K562 (cell line): Measurements from ENCODE around the gene HPSE2. TPM values are rescaled to one million over a fixed set of nuclear protein-coding genes. Genes with fewer than 3 reads are reported as not detected.

Experiments
- ATAC-seq: fragments of 200-7000 bp; cut with Tn5 transposase; 3 replicates; pipeline ENCODE4 v1.9.1; 2020; ENCODE audit warnings: moderate library complexity
- BruUV-seq: library from RNA; stranded (reverse); fragments of 400-500 nt; replicated peaks from 2 replicates; lab custom pipeline; 2021; lab: Mats Ljungman, UMichigan
- CTCF ChIA-PET: fragments of 300-600 bp; formaldehyde crosslinking; extraction: SDS; loops from one replicate; lab custom pipeline; 2021; ENCODE audit warnings: low intra/inter-chr PET ratio; lab: Yijun Ruan, JAX
- POLR2A ChIA-PET: fragments of 300-600, 350-650 bp; sonication (Branson Sonifier 250); formaldehyde crosslinking; extraction: SDS; loops from one replicate; lab custom pipeline; 2021; ENCODE audit warnings: antibody characterized with exemption, inconsistent platforms; lab: Yijun Ruan, JAX
- DNase-seq, 4 experiments: peaks; one replicate each; pipeline versions ENCODE4 v3.0.0 to v3.0.0-alpha.2; 2011 to 2018; ENCODE audit warnings: low spot score in 3 of 4, mixed read lengths in 3 of 4; ENCODE audit errors: extremely low read depth in 1 of 4
- FAIRE-seq: peaks from 2 replicates; lab custom pipeline; 2011; peaks lifted over from hg19 to GRCh38; lab: Jason Lieb, UNC
- H2AFZ ChIP-seq: 2 replicates; pipeline ENCODE4 v1.6.0; 2011; ENCODE audit warnings: low read depth, low read length, control low read depth, inconsistent platforms
- H3K27ac ChIP-seq: fragments of 200-600 bp; 3 replicates; pipeline ENCODE4 v1.8.0; 2011; ENCODE audit warnings: low read depth, mild to moderate bottlenecking, control low read depth, inconsistent platforms, low read length, moderate library complexity, mixed read lengths; ENCODE audit errors: extremely low read depth
- H3K27me3 ChIP-seq, 2 experiments: fragments of 300-600 bp in 1 of 2; 2 replicates in 1 of 2; 3 replicates in 1 of 2; pipeline versions ENCODE4 v1.6.0 to v1.8.0; 2011; ENCODE audit warnings: inconsistent platforms in 2 of 2, low read length in 2 of 2, mild to moderate bottlenecking in 1 of 2, mixed read lengths in 1 of 2, moderate library complexity in 1 of 2; ENCODE audit not compliant: control insufficient read depth in 2 of 2, insufficient read depth in 2 of 2
- H3K36me3 ChIP-seq: fragments of 300-600 bp; 3 replicates; pipeline ENCODE4 v1.8.0; 2011; ENCODE audit warnings: mild to moderate bottlenecking, low read length, inconsistent platforms; ENCODE audit not compliant: control insufficient read depth, insufficient read depth
- H3K4me1 ChIP-seq, 2 experiments: fragments of 200-600 bp in 1 of 2; replicated peaks in 1 of 2; 2 replicates in 1 of 2; 3 replicates in 1 of 2; pipeline versions ENCODE4 v1.5.1 to v1.8.0; 2011; ENCODE audit warnings: inconsistent platforms in 2 of 2, low read length in 2 of 2, mild to moderate bottlenecking in 1 of 2, mixed read lengths in 1 of 2, moderate library complexity in 1 of 2; ENCODE audit not compliant: control insufficient read depth in 2 of 2, insufficient read depth in 2 of 2
- H3K4me2 ChIP-seq: 2 replicates; pipeline ENCODE4 v1.6.1; 2011; ENCODE audit warnings: low read length, control low read depth, inconsistent platforms, mixed read lengths; ENCODE audit not compliant: insufficient read depth
- H3K4me3 ChIP-seq: fragments of 200-600 bp; sonication (generic), shearing (Covaris generic); 2 replicates; pipeline ENCODE4 v1.5.1; 2016; ENCODE audit warnings: control low read depth, inconsistent platforms
- H3K79me2 ChIP-seq: fragments of 200-600 bp; 3 replicates; pipeline ENCODE4 v1.8.0; 2011; ENCODE audit warnings: low read length, inconsistent platforms; ENCODE audit not compliant: control insufficient read depth, insufficient read depth
- H3K9ac ChIP-seq, 2 experiments: 2 replicates each; pipeline versions ENCODE4 v1.6.0 to v1.6.1; 2011; ENCODE audit warnings: low read depth in 2 of 2, low read length in 2 of 2, control low read depth in 1 of 2, inconsistent platforms in 1 of 2, mild to moderate bottlenecking in 1 of 2, mixed read lengths in 1 of 2; ENCODE audit not compliant: insufficient read depth in 1 of 2
- H3K9me1 ChIP-seq: one replicate; pipeline ENCODE4 v1.6.0; 2011; ENCODE audit warnings: inconsistent platforms, mild to moderate bottlenecking, low read length, moderate library complexity; ENCODE audit not compliant: control insufficient read depth, insufficient read depth
- H3K9me3 ChIP-seq: replicated peaks from 2 replicates; pipeline ENCODE4 v1.5.1; 2011; ENCODE audit warnings: low read depth, low read length, inconsistent platforms; ENCODE audit not compliant: control insufficient read depth, insufficient read depth
- H4K20me1 ChIP-seq: replicated peaks from 2 replicates; pipeline ENCODE4 v1.6.1; 2011; ENCODE audit warnings: low read length, inconsistent platforms, mixed read lengths; ENCODE audit not compliant: control insufficient read depth, insufficient read depth
- HDAC3 ChIP-seq: fragments of 450-650 bp; IDR thresholded peaks from 2 replicates; pipeline ENCODE4 v1.6.1; 2018; ENCODE audit warnings: borderline replicate concordance, mild to moderate bottlenecking, moderate library complexity; ENCODE audit not compliant: partially characterized antibody
- RHOXF2B ChIP-seq: fragments of 250-450 bp; sonication (Bioruptor Pico); conservative IDR thresholded peaks from 2 replicates; pipeline ENCODE4 v1.5.1; 2021
- TAF1 ChIP-seq: IDR thresholded peaks from 2 replicates; pipeline ENCODE4 v1.6.1; 2011; ENCODE audit warnings: mild to moderate bottlenecking, low read length, moderate library complexity; ENCODE audit not compliant: insufficient read depth, control insufficient read depth, severe bottlenecking; ENCODE audit errors: extremely low read depth
- ZNF24 ChIP-seq: fragments of 450-650 bp; IDR thresholded peaks from 2 replicates; pipeline ENCODE4 v1.6.1; 2016
- ZNF75A ChIP-seq: fragments of 450-650 bp; formaldehyde crosslinking; IDR thresholded peaks from 2 replicates; pipeline ENCODE4 v1.4.0; 2020; ENCODE audit warnings: mild to moderate bottlenecking
- WGBS: fragments of 100-300 bp; shearing (Covaris generic); methylation state at CpG from one replicate; pipeline ENCODE4 v1.1.6; 2016; ENCODE audit warnings: low coverage, mixed read lengths; ENCODE audit not compliant: insufficient coverage; ENCODE audit errors: missing lambda C conversion rate; 5-methylcytosine and 5-hydroxymethylcytosine counted together
- in situ Hi-C: fragments of 300-500 bp; cut with MboI; formaldehyde crosslinking; loops from 4 replicates; pipeline ENCODE4 v1.15.0; 2018; ENCODE audit warnings: inconsistent platforms, mixed read lengths
- intact Hi-C: fragments of 100-400 bp; cut with micrococcal nuclease; formaldehyde crosslinking; loops from 2 replicates; pipeline ENCODE4 v1.14.2; 2022
- polyA plus RNA-seq, 8 experiments: library from polyadenylated mRNA; depleted of rRNA in 4 of 8; stranded (reverse) in 5 of 8; unstranded in 3 of 8; fragments of >200 nt; fragmentation: Nextera tagmentation in 2 of 8; fragmentation: Illumina TruSeq in 1 of 8; extraction: Ambion mirVana in 2 of 8; extraction: Trizol in 1 of 8; gene quantifications; 2 replicates each; pipeline versions ENCODE4 v1.2.1 to v1.2.3, GENCODE V29; 2011 to 2014; ENCODE audit warnings: inconsistent platforms in 1 of 8, missing spikeins in 1 of 8
- total RNA-seq, 7 experiments: library from RNA; depleted of rRNA in 6 of 7; stranded (reverse); fragments of >200 nt in 6 of 7; fragmentation: Illumina TruSeq in 2 of 7; extraction: Trizol in 2 of 7; gene quantifications; 2 replicates each; pipeline versions ENCODE4 v1.2.1 to v1.2.3, GENCODE V29; 2011 to 2021; ENCODE audit warnings: low replicate concordance in 1 of 7
- TF ChIP-seq, protein P1 (sequence below): fragments of 200-400 bp; formaldehyde crosslinking; IDR thresholded peaks from 2 replicates; pipeline ENCODE4 v1.6.1; 2017; ENCODE audit warnings: mild to moderate bottlenecking, low read depth, low read length, moderate library complexity
- TF ChIP-seq, protein P2 (sequence below): fragments of 450-650 bp; IDR thresholded peaks from 2 replicates; pipeline ENCODE4 v1.6.1; 2018; ENCODE audit warnings: mild to moderate bottlenecking, low read depth; ENCODE audit not compliant: partially characterized antibody
- TF ChIP-seq, protein P3 (sequence below): fragments of 450-650 bp; IDR thresholded peaks from 2 replicates; pipeline ENCODE4 v1.7.1; 2018; ENCODE audit warnings: mild to moderate bottlenecking, low read depth; ENCODE audit not compliant: partially characterized antibody
- TF ChIP-seq, protein P4 (sequence below): fragments of 450-650 bp; IDR thresholded peaks from 2 replicates; pipeline ENCODE4 v1.6.1; 2016; ENCODE audit warnings: borderline replicate concordance

The HPSE2 gene
- total and polyA plus RNA-seq, 9 of the 15 experiments (the other 6 are each of a cell fraction or from before 2014, with no cell fraction given), result 0.03 to 0.10 (median 0.04) TPM; not detected in 2

DNA sequence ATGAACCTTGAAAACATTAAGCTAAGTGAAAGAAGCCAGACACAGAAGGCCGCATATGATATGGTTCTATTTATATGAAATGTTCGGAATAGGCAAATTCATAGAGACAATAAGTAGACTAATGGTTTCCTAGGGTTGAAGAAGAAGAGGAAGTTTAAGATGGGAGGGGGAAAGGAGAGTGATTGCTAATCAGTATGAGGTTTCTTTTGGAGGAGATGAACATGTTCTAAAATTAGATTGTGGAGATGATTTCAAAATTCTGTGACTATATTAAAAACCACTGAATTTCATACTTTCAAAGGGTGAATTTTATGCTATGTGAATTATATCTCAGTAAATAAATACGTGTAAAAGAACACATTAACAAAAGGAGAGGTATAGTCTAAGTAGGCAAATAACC is 612.5 kb downstream of the HPSE2 start:
- DNase-seq (no peak), ATAC-seq (no peak), FAIRE-seq (no peak)
- no peak overlapping the region for H3K9ac ChIP-seq
- no peaks in the 10 kb centered on the region for H3K36me3 ChIP-seq
- ChIA-PET POLR2A (interaction anchor here (0.7 kb wide), 1 partner anchor 297 kb away, joined by 3 read pairs; no protein-coding TSS in a partner anchor), CTCF (no interaction called here)
- H3K79me2 ChIP-seq, result no peaks in the 10 kb centered on the region
- H3K9me3 ChIP-seq, result no peaks in the 10 kb centered on the region
- H3K4me2 ChIP-seq, result no peak overlapping the region
- 0% methylated on average over 3 of the region's 3 CpGs for WGBS
- H2AFZ ChIP-seq, result no peak overlapping the region
- no peak overlapping the region for H3K27ac ChIP-seq
- H4K20me1 ChIP-seq, result no peaks in the 10 kb centered on the region
- intact Hi-C loops (no loop called here), in situ Hi-C loops (no loop called here)
- H3K4me3 ChIP-seq, result no peak overlapping the region
- no peaks in the 10 kb centered on the region for H3K4me1 ChIP-seq
- no TSS peak for BruUV-seq
- no peak for TF ChIP-seq RHOXF2B (CRISPR knock-in tag)
- no peak for TF ChIP-seq ZNF75A (CRISPR knock-in tag)
- TF ChIP-seq, protein P1, sequence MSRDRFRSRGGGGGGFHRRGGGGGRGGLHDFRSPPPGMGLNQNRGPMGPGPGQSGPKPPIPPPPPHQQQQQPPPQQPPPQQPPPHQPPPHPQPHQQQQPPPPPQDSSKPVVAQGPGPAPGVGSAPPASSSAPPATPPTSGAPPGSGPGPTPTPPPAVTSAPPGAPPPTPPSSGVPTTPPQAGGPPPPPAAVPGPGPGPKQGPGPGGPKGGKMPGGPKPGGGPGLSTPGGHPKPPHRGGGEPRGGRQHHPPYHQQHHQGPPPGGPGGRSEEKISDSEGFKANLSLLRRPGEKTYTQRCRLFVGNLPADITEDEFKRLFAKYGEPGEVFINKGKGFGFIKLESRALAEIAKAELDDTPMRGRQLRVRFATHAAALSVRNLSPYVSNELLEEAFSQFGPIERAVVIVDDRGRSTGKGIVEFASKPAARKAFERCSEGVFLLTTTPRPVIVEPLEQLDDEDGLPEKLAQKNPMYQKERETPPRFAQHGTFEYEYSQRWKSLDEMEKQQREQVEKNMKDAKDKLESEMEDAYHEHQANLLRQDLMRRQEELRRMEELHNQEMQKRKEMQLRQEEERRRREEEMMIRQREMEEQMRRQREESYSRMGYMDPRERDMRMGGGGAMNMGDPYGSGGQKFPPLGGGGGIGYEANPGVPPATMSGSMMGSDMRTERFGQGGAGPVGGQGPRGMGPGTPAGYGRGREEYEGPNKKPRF, result no peak
- no peak for TF ChIP-seq HDAC3
- no peak for TF ChIP-seq TAF1
- TF ChIP-seq, protein P2, sequence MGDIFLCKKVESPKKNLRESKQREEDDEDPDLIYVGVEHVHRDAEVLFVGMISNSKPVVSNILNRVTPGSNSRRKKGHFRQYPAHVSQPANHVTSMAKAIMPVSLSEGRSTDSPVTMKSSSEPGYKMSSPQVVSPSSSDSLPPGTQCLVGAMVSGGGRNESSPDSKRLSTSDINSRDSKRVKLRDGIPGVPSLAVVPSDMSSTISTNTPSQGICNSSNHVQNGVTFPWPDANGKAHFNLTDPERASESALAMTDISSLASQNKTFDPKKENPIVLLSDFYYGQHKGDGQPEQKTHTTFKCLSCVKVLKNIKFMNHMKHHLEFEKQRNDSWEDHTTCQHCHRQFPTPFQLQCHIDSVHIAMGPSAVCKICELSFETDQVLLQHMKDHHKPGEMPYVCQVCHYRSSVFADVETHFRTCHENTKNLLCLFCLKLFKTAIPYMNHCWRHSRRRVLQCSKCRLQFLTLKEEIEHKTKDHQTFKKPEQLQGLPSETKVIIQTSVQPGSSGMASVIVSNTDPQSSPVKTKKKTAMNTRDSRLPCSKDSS, result no peak
- TF ChIP-seq, protein P3, sequence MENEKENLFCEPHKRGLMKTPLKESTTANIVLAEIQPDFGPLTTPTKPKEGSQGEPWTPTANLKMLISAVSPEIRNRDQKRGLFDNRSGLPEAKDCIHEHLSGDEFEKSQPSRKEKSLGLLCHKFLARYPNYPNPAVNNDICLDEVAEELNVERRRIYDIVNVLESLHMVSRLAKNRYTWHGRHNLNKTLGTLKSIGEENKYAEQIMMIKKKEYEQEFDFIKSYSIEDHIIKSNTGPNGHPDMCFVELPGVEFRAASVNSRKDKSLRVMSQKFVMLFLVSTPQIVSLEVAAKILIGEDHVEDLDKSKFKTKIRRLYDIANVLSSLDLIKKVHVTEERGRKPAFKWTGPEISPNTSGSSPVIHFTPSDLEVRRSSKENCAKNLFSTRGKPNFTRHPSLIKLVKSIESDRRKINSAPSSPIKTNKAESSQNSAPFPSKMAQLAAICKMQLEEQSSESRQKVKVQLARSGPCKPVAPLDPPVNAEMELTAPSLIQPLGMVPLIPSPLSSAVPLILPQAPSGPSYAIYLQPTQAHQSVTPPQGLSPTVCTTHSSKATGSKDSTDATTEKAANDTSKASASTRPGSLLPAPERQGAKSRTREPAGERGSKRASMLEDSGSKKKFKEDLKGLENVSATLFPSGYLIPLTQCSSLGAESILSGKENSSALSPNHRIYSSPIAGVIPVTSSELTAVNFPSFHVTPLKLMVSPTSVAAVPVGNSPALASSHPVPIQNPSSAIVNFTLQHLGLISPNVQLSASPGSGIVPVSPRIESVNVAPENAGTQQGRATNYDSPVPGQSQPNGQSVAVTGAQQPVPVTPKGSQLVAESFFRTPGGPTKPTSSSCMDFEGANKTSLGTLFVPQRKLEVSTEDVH, result no peak
- TF ChIP-seq ZNF24, result no peak
- TF ChIP-seq, protein P4, sequence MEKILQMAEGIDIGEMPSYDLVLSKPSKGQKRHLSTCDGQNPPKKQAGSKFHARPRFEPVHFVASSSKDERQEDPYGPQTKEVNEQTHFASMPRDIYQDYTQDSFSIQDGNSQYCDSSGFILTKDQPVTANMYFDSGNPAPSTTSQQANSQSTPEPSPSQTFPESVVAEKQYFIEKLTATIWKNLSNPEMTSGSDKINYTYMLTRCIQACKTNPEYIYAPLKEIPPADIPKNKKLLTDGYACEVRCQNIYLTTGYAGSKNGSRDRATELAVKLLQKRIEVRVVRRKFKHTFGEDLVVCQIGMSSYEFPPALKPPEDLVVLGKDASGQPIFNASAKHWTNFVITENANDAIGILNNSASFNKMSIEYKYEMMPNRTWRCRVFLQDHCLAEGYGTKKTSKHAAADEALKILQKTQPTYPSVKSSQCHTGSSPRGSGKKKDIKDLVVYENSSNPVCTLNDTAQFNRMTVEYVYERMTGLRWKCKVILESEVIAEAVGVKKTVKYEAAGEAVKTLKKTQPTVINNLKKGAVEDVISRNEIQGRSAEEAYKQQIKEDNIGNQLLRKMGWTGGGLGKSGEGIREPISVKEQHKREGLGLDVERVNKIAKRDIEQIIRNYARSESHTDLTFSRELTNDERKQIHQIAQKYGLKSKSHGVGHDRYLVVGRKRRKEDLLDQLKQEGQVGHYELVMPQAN, result no peak
- no peaks in the 10 kb centered on the region for H3K9me1 ChIP-seq
- H3K27me3 ChIP-seq, result no peaks in the 10 kb centered on the region
